SHP77 treated with DMSO at 0.1 percent for 48 hours (cell line): Measurements from ENCODE around the gene ZNRF2.

Source experiments
- DNase-seq: peaks from one replicate; lab custom pipeline; 2025; lab: John Stamatoyannopoulos, UW

The ZNRF2 gene

DNA sequence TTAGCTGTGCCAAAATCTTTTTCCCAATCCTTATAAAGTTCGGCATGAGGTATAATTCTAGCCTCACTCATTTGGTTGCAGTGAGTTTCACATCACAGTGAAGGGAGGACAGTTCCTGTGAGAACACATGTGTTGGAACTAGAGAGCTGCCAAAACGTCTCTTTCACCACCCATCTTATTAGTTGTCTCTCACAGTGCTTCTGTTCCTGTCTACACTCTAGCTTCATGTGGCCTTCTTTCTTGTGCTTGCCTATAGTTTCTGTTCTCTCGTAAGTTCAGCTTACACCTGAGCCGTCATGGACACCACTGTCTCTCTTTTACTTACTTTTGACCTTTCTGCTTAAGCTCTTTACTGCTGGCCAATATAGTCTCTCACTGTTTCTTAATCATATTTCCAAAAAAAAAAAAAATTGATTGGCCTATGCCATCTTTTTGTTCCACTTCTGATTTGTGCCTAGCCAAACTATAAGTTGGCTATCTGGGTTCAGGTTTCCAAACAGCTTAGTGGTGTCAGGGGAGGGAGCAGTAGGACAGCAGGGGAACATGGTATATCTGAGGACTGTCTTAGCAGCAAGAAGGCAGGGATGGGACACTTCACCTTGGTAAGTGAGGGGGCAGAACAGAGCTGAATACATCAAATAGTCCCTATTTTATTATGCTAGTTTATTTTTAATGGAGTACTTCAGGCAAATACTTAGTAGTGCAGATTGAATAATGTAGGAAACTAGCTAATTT, 38.0 kb downstream of the ZNRF2 start:
- no peak for DNase-seq

DNA sequence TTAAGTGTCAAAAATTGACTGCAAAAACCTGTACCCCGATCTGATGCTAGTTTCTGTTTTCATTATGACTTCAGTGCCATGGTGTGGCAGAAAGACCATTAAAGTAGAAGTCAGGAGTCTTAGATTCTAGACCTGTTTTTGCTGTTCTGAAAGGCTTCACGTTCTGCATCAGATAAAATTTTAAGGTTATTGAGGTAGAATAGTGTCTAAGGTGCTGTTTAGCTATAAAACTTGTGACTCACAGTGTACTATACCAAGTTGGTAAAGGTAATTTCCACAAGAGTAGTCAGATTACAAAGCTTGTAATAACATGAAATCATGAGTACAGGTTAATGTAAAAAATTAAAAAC, 38.6 kb downstream of the ZNRF2 start:
- no peak for DNase-seq

DNA sequence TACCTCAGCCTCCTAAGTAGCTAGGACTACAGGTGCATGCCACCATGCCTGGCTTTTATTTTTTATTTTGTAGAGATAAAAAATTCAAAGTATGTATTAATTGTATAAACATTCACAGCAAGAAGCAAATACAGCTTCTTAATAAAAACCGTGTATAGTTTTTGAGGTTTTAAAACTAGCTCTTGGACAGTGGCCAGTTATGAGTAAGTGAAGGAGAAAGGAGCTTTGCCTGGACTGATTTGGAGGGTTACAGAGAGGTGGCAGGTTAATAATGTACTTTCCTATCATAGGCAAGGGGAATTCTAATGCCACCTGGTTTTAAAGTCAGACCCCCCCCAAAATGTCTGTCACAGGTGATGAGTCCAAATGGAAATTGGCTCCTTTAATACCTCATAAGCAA, 43.4 kb downstream of the ZNRF2 start:
- no peak for DNase-seq

DNA sequence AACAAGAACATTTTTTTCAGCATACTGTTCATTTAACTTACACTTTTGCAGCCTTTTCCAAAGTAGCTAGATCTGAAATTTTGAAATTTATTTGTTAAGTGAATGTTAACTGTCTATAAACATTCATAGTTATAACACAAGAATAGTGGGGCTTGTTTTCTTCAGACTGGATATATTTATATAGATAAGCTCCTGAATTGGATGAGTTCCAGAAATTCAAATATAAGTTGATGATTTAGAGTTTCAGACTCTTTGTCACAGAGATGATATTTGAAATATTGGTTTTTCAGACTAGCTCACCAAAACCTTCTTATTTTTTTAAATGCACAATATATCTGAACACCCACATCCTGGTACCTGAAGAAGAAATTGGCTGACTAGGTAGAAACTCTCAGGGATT, 44.0 kb downstream of the ZNRF2 start:
- no peak for DNase-seq

DNA sequence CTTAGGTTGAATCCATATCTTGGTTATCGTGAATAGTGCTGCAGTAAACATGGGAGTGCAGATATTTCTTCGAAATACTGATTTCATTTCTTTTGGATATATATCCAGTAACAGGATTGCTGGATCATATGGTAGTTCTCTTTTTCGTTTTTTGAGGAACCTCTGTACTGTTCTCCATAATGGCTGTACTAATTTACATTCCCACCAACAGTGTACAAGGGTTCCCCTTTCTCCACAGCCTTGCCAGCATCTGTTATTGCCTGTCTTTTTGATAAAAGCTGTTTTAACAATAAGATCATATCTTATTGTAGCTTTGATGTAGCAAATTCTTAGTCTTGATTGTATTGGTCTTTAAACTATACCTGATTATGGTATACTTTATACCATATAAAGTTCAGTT, 45.3 kb downstream of the ZNRF2 start:
- no peak for DNase-seq

DNA sequence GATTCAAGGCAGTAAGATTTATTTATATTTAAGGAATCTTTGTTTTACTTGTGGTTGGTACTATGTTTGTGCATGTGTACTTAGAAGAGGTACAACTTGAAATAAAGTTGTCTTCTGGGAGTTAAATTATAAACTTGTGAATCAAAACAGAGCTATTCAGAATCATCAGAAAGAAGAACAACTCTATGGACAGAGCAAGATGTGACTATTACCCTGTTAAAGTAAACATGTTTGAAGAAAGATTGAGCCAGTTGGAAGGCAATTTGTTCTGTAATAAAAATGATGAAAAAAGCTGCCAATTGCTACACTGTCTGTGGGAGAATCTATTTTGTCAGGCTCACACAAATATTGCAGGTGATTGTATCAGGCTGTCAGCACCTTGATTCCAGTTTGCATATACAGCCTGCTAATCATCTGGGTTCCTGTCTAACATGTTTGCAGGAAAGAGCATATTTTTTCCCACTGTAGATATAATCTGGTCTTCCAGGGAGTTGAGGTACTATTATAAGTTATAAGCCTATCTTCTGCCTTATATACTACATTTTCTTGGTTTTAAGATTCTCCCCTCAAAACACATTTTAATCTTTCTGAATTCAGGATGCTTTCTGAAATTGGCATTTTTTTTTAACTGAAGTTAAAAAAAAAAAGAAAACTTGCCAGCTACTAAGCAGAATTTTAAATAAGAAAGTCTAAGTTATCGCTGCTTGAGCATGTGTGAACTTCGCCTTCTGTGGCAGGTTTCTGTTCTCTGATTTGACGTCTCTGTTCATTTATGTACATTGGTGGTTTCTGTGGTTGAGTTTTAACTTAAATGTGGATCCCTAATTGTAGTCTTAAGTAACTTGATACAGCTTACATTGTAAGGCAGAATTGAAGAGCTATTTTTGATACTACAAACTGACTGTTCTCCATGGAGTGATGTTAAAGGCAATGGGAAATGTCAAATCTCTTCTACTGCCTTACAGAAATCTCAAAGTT, 46.0 kb downstream of the ZNRF2 start:
- DNase-seq = no peak

DNA sequence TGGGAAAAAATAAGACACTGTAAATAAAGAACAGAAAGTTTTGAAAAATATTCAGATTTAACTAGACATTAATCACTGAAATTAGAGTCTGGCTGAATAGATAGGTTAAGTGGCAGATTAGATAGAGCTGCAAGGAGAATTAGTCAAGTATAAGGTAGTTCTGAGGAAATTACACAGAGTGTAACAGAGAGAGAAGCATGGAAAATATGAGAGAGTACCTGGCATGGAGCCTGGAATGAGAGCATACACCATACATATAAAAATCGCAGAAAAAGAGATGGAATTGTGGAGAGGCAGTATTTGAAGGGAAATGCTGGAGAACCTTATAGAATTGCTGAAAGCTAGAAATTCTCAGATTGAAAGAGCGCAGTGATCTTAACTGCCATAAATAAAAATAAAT, 46.9 kb downstream of the ZNRF2 start:
- no peak for DNase-seq

DNA sequence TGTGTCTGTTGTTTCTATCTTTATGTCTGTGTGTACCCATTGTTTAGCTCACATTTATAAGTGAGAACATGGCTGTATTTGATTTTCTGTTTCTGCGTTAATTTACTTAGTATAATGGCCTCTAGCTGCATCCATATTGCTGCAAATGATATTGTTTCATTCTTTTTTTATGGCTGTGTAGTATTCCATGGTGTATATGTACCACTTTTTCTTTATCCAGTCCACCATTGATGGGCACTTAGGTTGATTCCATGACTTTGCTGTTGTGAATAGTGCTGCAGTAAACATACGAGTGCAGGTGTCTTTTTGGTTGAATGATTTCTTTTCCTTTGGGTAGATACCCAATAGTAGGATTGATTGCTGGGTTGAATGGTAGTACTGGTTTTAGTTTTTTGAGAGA, 48.2 kb downstream of the ZNRF2 start:
- DNase-seq = no peak

DNA sequence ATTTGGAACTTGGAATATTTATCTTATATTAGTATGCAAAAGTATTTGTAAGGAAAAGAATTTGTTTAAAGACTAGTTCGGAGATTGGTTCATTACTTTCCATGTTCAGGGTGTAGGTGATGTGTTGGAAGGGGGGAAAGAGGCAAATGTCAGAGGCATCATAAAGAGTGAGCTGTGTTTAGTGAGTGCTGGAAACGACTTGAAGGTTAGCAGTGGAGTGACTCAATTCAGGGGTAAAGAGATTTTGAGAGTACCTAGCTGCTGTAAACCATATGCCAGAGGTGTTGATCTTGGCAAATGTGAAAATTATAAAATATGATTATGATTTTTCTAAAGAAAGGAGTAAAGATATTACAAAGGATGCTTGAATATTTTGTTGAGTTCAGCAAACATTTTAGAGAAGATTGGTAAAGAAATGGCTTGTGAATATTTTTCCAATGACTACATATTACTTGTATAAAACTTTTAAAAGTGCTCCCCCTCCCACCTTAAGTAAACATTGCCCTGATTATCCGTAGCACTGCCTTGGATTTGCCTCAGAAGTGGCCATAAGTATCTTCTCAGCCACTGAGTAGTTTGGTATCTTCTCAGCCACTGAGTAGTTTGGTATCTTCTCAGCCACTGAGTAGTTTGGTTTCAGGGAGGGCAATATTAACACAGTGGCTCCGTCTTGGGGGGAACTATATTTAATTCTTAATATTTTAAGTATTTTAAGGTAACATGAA, 51.5 kb downstream of the ZNRF2 start:
- DNase-seq = no peak

DNA sequence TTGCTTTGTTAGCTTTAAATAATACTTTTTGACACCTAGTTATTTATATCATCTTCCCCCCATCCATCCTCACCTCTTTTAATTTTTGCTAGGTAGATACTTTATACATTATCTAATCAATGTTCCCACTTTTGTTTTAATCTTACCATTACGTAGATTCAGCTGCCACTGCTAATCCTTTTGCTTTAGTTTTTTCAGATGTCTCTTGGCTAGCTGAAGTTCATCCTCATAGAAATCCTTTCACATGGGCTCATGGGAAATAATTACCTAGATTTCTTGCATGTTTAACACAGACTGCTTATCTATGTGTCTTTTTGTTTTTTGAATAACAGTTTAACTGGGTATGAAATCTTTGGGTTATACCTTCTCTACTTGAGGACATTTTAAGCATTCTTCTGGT, 60.1 kb downstream of the ZNRF2 start:
- DNase-seq = no peak

DNA sequence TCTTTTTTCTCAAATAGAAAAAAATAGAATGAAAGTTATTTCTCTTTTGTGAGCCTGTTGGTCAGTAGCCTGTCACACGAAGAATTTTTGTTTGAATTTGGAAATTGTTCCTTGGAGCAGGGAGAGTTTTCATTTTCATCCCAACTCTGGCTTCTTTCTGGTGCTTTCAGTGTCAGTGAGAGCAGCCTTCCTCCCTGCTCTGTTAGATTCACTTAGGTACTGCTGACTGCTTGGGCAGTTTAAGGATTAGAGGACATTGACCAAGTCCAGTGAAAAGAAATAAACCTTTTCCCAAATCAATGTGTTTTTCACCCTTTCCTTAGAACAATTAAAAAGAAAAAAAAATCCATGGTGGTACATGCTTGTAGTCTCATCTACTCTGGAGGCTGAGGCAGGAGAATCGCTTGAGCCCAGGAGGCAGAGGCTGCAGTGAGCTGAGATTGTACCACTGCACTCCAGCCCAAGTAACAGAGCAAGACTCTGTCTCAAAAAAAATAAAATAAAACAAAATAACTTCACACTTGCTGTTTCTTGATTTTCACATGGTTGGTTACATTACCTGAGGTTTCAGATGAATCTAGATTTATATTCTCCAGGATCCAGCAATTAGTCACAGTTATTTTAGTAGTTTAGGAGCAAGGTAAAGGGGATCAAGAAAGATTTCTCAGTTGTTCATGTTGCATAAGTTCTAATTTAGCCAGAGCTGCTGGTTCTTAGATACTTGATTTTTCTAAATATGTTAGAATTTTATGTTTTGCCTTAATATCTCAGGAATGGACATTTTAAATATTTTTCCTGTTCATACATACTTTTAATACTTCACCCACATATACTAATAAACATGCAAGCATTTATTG, 63.1 kb downstream of the ZNRF2 start:
- DNase-seq = no peak

DNA sequence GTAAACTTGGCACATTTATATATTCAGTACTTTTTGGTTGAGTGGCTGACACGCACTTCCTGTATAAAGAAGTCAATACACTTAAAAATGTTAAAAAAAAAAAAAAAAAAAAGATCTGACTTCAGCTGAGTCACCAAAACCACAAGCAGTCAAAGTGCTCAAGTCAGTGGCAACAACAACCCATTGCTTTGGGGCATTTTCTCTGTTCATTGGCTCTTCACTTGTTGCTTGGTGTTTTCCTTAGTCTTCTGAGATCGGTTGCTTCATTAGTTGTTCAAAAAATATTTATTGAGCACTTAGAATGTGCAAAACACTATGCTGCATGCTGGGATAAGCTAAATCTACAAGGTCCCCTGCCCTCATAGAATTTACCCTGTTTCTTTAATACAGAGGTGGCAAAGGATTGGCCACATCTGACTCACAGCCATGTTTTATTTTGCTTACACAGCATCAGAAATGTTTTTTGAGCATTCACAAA, 63.7 kb downstream of the ZNRF2 start:
- DNase-seq = no peak

DNA sequence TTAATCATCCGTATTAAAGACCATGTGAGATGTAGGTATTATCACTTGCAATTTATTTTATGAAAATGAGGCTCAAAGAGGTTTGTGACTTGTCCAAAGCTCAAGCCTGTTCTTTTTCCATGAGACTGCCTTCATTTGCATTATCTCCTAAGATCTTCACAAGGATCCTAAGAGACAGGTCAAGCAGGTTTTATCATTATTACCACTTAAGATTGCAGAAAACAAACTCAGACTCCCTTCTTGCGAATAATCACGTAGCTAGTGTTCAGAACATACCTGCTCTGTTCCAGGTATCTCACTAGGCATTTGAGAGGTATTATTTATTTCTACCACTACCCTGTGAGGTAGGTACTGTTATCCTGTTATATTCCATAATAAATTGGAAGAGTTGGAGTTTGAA, 64.8 kb downstream of the ZNRF2 start:
- no peak for DNase-seq

DNA sequence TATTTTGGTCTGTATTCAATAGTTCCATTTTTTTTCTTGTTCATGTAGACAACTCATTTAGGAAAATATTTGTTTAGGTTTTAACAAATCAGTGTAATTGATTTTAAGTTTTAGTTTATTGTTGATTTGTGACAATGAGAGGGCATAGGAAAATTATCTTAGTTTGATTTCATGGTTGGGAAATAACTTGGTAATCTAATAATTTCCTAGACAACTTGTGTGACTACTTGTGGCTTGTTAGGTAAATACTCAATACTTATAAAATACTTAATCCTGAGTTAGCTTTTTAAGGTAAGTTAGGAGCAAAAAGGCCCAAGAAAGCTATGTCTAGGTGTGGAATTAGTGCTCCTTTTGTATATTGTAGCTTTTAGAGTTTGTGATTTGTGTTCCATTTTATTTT, 65.4 kb downstream of the ZNRF2 start:
- DNase-seq = no peak

DNA sequence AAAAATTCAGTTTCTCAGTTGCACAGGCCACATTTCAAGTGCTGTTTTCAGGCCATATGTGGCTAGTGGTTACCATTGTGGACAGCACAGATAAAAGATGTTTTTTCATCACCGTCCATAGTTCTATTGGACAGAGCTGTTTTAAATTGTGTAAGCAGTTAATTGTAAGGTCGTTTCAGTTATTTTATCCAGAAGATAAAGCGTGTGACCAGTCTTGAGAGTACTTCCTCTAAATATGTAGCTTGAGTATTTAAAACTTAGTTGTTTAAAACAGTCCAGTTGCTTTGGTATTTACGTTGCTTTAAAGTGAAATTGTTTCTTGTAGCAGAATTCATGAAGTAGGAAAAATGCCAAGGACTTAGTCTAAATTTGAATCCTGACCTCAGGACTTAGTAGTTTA, 66.9 kb downstream of the ZNRF2 start:
- DNase-seq = no peak

DNA sequence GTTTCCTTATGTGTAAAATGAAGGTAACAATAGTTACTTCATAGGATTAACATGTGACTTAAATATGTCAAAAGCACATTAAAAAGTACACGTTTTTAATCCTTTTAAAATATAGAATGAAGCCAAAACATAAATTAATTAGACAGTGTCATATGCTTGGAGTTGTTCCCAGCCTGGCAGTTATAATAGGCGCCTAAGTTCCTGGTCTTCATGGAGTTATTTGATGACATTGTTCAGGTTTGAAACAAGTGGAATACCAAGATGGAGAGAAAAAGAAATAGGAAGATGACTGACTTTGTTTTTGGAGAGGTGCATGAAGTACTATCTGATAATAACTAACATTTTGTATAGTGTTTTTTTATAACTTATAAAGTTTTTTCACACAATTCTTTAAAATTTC, 67.3 kb downstream of the ZNRF2 start:
- DNase-seq = no peak

DNA sequence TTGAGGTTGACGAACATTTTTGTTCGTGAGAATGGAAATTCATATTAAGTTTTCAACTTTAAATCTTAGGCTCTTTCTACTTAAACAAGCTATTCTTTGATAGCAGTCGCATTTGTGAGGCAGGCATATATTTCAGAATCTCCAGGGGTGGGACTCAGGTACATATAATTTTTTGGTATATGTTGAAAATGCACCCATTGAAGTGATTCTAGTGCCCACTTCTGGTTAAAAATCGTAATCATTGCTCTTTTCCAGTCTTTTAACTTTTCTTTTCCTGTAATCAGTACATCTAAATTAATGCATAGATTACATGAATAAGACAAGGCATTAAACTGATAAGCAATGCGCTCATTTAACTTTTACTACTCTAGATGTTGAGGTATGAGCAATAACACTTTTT, 67.8 kb downstream of the ZNRF2 start:
- DNase-seq = no peak

DNA sequence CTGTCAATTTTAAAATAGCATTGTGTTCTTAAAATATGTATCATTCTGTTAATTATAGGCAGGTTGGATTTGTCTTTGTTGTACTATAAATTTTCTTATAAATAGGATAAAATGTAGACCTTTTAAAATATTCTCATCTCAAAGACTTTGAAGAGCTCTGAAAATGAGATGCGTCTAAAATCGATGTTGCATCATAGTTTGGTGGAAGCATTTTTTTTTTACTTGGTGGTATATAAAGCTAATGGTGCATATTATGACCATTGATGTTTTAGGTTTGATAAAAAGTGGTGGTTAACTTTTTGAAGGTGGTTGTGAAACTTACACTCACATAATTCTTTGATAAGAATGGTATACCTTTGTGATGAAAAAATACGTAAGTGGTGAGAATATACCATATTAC, 69.1 kb downstream of the ZNRF2 start:
- no peak for DNase-seq

DNA sequence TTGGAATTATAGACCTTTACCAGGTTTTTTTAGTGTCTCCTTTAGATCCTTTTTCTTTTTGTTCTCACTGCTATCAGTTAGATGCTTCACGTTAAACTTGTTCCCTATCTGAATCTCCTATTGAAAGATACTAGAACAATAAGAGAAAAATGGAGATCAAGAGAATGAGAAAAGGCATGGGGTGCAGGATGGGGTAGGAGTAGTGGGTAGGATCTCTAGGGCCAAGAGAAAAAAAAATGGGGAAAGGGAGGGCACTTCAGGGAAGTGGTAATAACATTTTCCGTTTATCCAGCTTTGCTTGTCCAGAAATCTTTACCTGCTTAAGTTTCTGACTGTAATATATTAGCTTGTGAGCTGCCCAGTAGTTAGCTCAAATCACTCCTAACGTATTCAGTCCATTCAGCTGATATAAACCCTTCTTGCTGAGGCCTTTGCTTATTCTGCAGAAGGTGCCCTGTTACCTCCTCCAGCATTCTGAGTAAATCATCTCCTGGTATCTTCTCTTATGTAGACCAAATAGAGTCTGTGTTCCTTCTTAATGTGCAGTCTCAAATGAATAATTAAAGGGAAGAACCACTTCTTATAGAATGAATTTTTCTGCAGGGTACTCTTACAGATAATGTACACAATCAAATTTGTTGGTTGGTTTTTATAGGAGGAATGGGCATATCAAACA, 69.7 kb downstream of the ZNRF2 start:
- no peak for DNase-seq

DNA sequence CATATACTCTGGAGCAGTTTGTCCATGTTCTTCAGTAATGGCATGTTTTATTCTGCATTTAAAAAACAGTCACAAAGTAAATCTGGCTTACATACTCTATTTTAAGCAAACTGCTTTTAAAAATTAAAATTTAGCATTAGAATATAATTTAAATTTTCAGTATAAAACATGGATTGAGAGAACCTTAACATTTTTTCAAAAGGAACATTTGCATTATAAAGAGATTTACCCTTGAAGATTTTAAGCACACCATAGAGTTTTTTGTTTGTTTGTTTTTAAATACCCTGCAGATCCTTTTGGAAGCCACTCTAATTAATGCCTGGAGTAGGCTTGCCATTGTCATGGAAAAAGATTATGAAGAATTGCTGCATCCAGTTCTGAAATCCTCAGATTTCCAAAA, 70.4 kb downstream of the ZNRF2 start:
- no peak for DNase-seq

DNA sequence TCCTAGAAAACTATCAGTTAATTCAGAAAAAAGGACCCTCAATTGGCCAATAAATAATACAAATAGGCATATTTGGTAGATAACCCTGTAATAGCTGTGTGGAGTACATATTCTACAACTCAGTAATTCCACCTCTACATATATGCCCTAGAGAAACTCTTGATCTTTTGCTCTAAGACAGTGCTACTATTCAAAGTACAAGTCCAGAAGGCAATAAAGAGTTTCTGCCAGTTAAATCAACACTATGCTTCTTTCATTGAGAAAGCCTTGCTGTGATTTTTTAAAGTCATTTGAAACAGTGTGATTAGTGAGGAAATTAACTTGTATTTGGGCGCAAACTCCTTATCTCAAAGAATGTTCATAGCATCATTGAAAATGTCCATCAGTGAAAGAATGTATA, 75.6 kb downstream of the ZNRF2 start:
- DNase-seq = no peak
